Adrenal gland (tissue), 5 donors: Measurements from ENCODE around the gene ZNF469.

Source experiments
- POLR2A ChIP-seq, 2 donors: fragments of 450-650 bp; IDR thresholded peaks; one replicate each; pipeline ENCODE4 v1.6.1; 2017; ENCODE audit warnings: antibody characterized with exemption in 2 of 2, mild to moderate bottlenecking in 2 of 2, moderate library complexity in 1 of 2
- TF ChIP-seq, protein P1 (sequence below), 6 experiments: fragments of 450-650 bp in 4 of 6; fragments of 200-600 bp in 2 of 6; sonication (generic) in 1 of 6; IDR thresholded peaks; 1 replicate in 5 of 6; 2 replicates in 1 of 6; pipeline versions ENCODE4 v1.5.1 to v1.8.0; 2016 to 2021; ENCODE audit warnings: antibody characterized with exemption in 6 of 6, mild to moderate bottlenecking in 2 of 6, moderate library complexity in 1 of 6
- donor health status: DM: no; HTN: no; CAD: no.

DNA sequence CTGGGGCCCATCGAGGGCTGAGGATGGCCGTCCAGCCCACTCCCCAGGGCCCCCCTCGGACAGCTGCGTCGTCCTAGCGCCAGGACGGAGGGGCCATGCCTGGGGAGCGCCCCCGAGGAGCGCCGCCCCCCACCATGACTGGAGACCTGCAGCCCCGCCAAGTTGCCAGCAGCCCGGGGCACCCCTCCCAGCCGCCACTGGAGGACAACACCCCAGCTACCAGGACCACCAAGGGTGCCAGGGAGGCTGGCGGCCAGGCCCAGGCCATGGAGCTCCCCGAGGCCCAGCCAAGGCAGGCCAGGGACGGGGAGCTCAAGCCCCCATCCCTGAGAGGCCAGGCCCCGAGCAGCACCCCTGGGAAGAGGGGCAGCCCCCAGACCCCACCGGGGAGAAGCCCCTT, 44.6 kb downstream of the ZNF469 start:
- TF ChIP-seq, protein P1, sequence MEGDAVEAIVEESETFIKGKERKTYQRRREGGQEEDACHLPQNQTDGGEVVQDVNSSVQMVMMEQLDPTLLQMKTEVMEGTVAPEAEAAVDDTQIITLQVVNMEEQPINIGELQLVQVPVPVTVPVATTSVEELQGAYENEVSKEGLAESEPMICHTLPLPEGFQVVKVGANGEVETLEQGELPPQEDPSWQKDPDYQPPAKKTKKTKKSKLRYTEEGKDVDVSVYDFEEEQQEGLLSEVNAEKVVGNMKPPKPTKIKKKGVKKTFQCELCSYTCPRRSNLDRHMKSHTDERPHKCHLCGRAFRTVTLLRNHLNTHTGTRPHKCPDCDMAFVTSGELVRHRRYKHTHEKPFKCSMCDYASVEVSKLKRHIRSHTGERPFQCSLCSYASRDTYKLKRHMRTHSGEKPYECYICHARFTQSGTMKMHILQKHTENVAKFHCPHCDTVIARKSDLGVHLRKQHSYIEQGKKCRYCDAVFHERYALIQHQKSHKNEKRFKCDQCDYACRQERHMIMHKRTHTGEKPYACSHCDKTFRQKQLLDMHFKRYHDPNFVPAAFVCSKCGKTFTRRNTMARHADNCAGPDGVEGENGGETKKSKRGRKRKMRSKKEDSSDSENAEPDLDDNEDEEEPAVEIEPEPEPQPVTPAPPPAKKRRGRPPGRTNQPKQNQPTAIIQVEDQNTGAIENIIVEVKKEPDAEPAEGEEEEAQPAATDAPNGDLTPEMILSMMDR (IDR thresholded peaks at IDR 0.05), result no peak
- TF ChIP-seq POLR2A (IDR thresholded peaks at IDR 0.05), result no peak
